ENCODE data around the gene PTX4. TPM values are rescaled to one million over a fixed set of nuclear protein-coding genes. Genes with fewer than 3 reads are reported as not detected.
"Not testable (repeated sequence)": the region's sequence is repeated elsewhere in the genome, so short reads cannot be mapped to it uniquely, and the experiment has no call there.

PTX4 gene
- total RNA-seq, 1 donor from 2014 or later: not detected

- DNase-seq (ENCODE audit: low spot score): peak; percentile 75
- no peaks in the 10 kb centered on the region for H3K4me1 Mint-ChIP-seq (ENCODE audit: low read depth)
- peaks cover 3% of the 10 kb centered on the region for H3K9me3 Mint-ChIP-seq (ENCODE audit: low read depth)
- no peak for TF ChIP-seq CTCF (IDR thresholded peaks at IDR 0.05)
- no peak overlapping the region for H3K4me3 Mint-ChIP-seq (ENCODE audit: unreplicated experiment)
- H3K36me3 Mint-ChIP-seq (ENCODE audit: low read depth): no peaks in the 10 kb centered on the region
- H3K27me3 Mint-ChIP-seq (ENCODE audit: low read depth): peaks cover 2% of the 10 kb centered on the region
- H3K27ac Mint-ChIP-seq (ENCODE audit: unreplicated experiment): no peak overlapping the region
Measured at GRCh38 chr16:1481906-1482835, 6.6 kb downstream of the PTX4 start.

- not testable (repeated sequence) for DNase-seq (ENCODE audit: low spot score); H3K4me1 Mint-ChIP-seq (ENCODE audit: low read depth); H3K27me3 Mint-ChIP-seq (ENCODE audit: low read depth); H3K4me3 Mint-ChIP-seq (ENCODE audit: unreplicated experiment); H3K9me3 Mint-ChIP-seq (ENCODE audit: low read depth); H3K27ac Mint-ChIP-seq (ENCODE audit: unreplicated experiment); H3K36me3 Mint-ChIP-seq (ENCODE audit: low read depth)
Measured at GRCh38 chr16:1478937-1479336, 9.8 kb downstream of the PTX4 start.

- peaks cover 19% of the 10 kb centered on the region for H3K4me1 Mint-ChIP-seq (ENCODE audit: low read depth)
- no peak overlapping the region for H3K4me3 Mint-ChIP-seq (ENCODE audit: unreplicated experiment)
- TF ChIP-seq CTCF (IDR thresholded peaks at IDR 0.05): no peak
- H3K27me3 Mint-ChIP-seq (ENCODE audit: low read depth): no peaks in the 10 kb centered on the region
- H3K27ac Mint-ChIP-seq (ENCODE audit: unreplicated experiment): no peak overlapping the region
- peaks cover 3% of the 10 kb centered on the region for H3K9me3 Mint-ChIP-seq (ENCODE audit: low read depth)
- H3K36me3 Mint-ChIP-seq (ENCODE audit: low read depth): no peaks in the 10 kb centered on the region
- peak; percentile 76 for DNase-seq (ENCODE audit: low spot score)
Measured at GRCh38 chr16:1477033-1477432, 11.7 kb downstream of the PTX4 start.

- H3K4me3 Mint-ChIP-seq (ENCODE audit: unreplicated experiment): peak overlapping the region; percentile 73
- H3K9me3 Mint-ChIP-seq (ENCODE audit: low read depth): peaks cover 3% of the 10 kb centered on the region
- peaks cover 32% of the 10 kb centered on the region for H3K4me1 Mint-ChIP-seq (ENCODE audit: low read depth)
- DNase-seq (ENCODE audit: low spot score): peak; percentile 75
- no peaks in the 10 kb centered on the region for H3K36me3 Mint-ChIP-seq (ENCODE audit: low read depth)
- no peaks in the 10 kb centered on the region for H3K27me3 Mint-ChIP-seq (ENCODE audit: low read depth)
- H3K27ac Mint-ChIP-seq (ENCODE audit: unreplicated experiment): peak overlapping the region; percentile 80
- no peak for TF ChIP-seq CTCF (IDR thresholded peaks at IDR 0.05)
Measured at GRCh38 chr16:1475552-1476114, 13.1 kb downstream of the PTX4 start.

- Mint-ChIP-seq H3K4me3 (ENCODE audit: unreplicated experiment) (peak within 1 kb of the TSS; percentile 81), H3K27me3 (ENCODE audit: low read depth) (no peaks in the 10 kb centered on the region), H3K9me3 (ENCODE audit: low read depth) (peaks cover 3% of the 10 kb centered on the region), H3K4me1 (ENCODE audit: low read depth) (peaks cover 36% of the 10 kb centered on the region), H3K27ac (ENCODE audit: unreplicated experiment) (peak within 1 kb of the TSS; percentile 85), H3K36me3 (ENCODE audit: low read depth) (no peaks in the 10 kb centered on the region)
- TF ChIP-seq CTCF (IDR thresholded peaks at IDR 0.05): peak; percentile 17
- peak; percentile 95 for DNase-seq (ENCODE audit: low spot score)
Measured at GRCh38 chr16:1474796-1475551, 13.8 kb downstream of the PTX4 start, which contains the start of gene CLCN7. TSS of gene CLCN7 (minus strand) at chr16:1475028. CDS start at chr16:1474974, 54 bp downstream.

Measured in chondrocyte (in vitro differentiated cells).